Cortex of kidney (tissue), 1 donor: Measurements from ENCODE around the gene CPLX1.

Source experiments
- DNase-seq: peaks from one replicate; lab custom pipeline; 2025; lab: John Stamatoyannopoulos, UW

CPLX1 gene

GRCh38 chr4:855880-856224 is 29.9 kb upstream of the CPLX1 start:
- DNase-seq: no peak

- no peak for DNase-seq
Measured at GRCh38 chr4:854356-854755, 28.4 kb upstream of the CPLX1 start.

GRCh38 chr4:853416-853781 is 27.5 kb upstream of the CPLX1 start:
- no peak for DNase-seq

GRCh38 chr4:851701-852430 is 25.9 kb upstream of the CPLX1 start:
- DNase-seq: no peak

- no peak for DNase-seq
Measured at GRCh38 chr4:850323-850945, 24.5 kb upstream of the CPLX1 start.

GRCh38 chr4:849478-850175 is 23.7 kb upstream of the CPLX1 start:
- no peak for DNase-seq

- no peak for DNase-seq
Measured at GRCh38 chr4:848803-849477, 23.0 kb upstream of the CPLX1 start.

- DNase-seq: no peak
Measured at GRCh38 chr4:848307-848691, 22.4 kb upstream of the CPLX1 start.

GRCh38 chr4:845836-846251 is 19.9 kb upstream of the CPLX1 start:
- no peak for DNase-seq

GRCh38 chr4:845233-845835 is 19.4 kb upstream of the CPLX1 start:
- DNase-seq: no peak

GRCh38 chr4:844752-845232 is 18.9 kb upstream of the CPLX1 start:
- DNase-seq: no peak

GRCh38 chr4:839675-840443 is 13.9 kb upstream of the CPLX1 start:
- no peak for DNase-seq

- no peak for DNase-seq
Measured at GRCh38 chr4:837772-838171, 11.8 kb upstream of the CPLX1 start.

GRCh38 chr4:836750-837301 is 10.9 kb upstream of the CPLX1 start:
- DNase-seq: no peak

- no peak for DNase-seq
Measured at GRCh38 chr4:836003-836511, 10.1 kb upstream of the CPLX1 start.

GRCh38 chr4:835148-836002 is 9.4 kb upstream of the CPLX1 start:
- DNase-seq: no peak

GRCh38 chr4:834368-835147 is 8.6 kb upstream of the CPLX1 start:
- DNase-seq: no peak

- no peak for DNase-seq
Measured at GRCh38 chr4:833731-834367, 7.9 kb upstream of the CPLX1 start.

GRCh38 chr4:833156-833555 is 7.2 kb upstream of the CPLX1 start:
- DNase-seq: no peak
